GM23248 (cell line): ENCODE measurements around the gene DPP8. TPM values are rescaled to one million over a fixed set of nuclear protein-coding genes. Genes with fewer than 3 reads are reported as not detected.
"Not testable (repeated sequence)": the region's sequence is repeated elsewhere in the genome, so short reads cannot be mapped to it uniquely, and the experiment has no call there.

ENCODE experiments used
- DNase-seq: peaks from one replicate; pipeline ENCODE4 v3.0.0-alpha.2; 2015
- H2AFZ ChIP-seq: fragments of 200-600 bp; sonication (generic); 2 replicates; pipeline ENCODE4 v1.6.1; 2016; ENCODE audit warnings: antibody characterized with exemption
- H3F3A ChIP-seq: fragments of 200-600 bp; sonication (generic); 2 replicates; pipeline ENCODE4 v1.6.1; 2016; ENCODE audit warnings: mild to moderate bottlenecking, antibody characterized with exemption, mixed run types; ENCODE audit not compliant: insufficient read depth
- H3K27ac ChIP-seq: fragments of 200-600 bp; sonication (generic); 2 replicates; pipeline ENCODE4 v1.5.1; 2016; ENCODE audit warnings: mild to moderate bottlenecking
- H3K27me3 ChIP-seq: fragments of 200-600 bp; sonication (generic); replicated peaks from 2 replicates; pipeline ENCODE4 v1.6.1; 2016; ENCODE audit warnings: mild to moderate bottlenecking; ENCODE audit not compliant: insufficient read depth
- H3K36me3 ChIP-seq: fragments of 200-600 bp; sonication (generic); 2 replicates; pipeline ENCODE4 v1.6.1; 2016; ENCODE audit warnings: low read depth, mild to moderate bottlenecking
- H3K4me1 ChIP-seq: fragments of 200-600 bp; sonication (generic); 2 replicates; pipeline ENCODE4 v1.6.1; 2016; ENCODE audit warnings: mild to moderate bottlenecking; ENCODE audit not compliant: insufficient read depth
- H3K4me2 ChIP-seq: fragments of 200-600 bp; sonication (generic); one replicate; pipeline ENCODE4 v1.6.1; 2016; ENCODE audit warnings: mild to moderate bottlenecking; ENCODE audit not compliant: unreplicated experiment
- H3K4me3 ChIP-seq: fragments of 200-600 bp; sonication (generic); 2 replicates; pipeline ENCODE4 v1.5.1; 2016; ENCODE audit warnings: mild to moderate bottlenecking
- H3K79me2 ChIP-seq: fragments of 200-600 bp; sonication (generic); 2 replicates; pipeline ENCODE4 v1.6.1; 2016; ENCODE audit warnings: mild to moderate bottlenecking; ENCODE audit not compliant: insufficient read depth
- H3K9ac ChIP-seq: fragments of 200-600 bp; sonication (generic); 2 replicates; pipeline ENCODE4 v1.6.1; 2016; ENCODE audit warnings: mild to moderate bottlenecking
- H3K9me2 ChIP-seq: fragments of 200-600 bp; sonication (generic); 2 replicates; pipeline ENCODE4 v1.6.1; 2016; ENCODE audit warnings: mixed run types, mild to moderate bottlenecking, moderate library complexity; ENCODE audit not compliant: insufficient read depth
- H3K9me3 ChIP-seq: fragments of 200-600 bp; sonication (generic); one replicate; pipeline ENCODE4 v1.6.1; 2017; ENCODE audit warnings: low read depth
- H4K20me1 ChIP-seq: fragments of 200-600 bp; sonication (generic); 2 replicates; pipeline ENCODE4 v1.6.0; 2016; ENCODE audit not compliant: insufficient read depth
- EZH2 ChIP-seq: fragments of 200-600 bp; sonication (generic); IDR thresholded peaks from 2 replicates; pipeline ENCODE4 v1.6.1; 2018; ENCODE audit warnings: antibody characterized with exemption, mild to moderate bottlenecking; ENCODE audit not compliant: insufficient read depth, poor library complexity, severe bottlenecking
- EZH2phosphoT487 ChIP-seq: fragments of 200-600 bp; sonication (generic); IDR thresholded peaks from 2 replicates; pipeline ENCODE4 v1.6.1; 2018; ENCODE audit warnings: antibody characterized with exemption, moderate library complexity, mild to moderate bottlenecking, low read depth; ENCODE audit not compliant: insufficient read depth
- WGBS, 2 experiments: methylation state at CpG; one replicate each; pipeline ENCODE4 v1.1.6; 2015 to 2017; ENCODE audit warnings: low lambda C conversion rate in 2 of 2, low coverage in 1 of 2; ENCODE audit errors: missing lambda C conversion rate in 2 of 2; 5-methylcytosine and 5-hydroxymethylcytosine counted together
- in situ Hi-C: fragments of 300-500 bp; cut with MboI; formaldehyde crosslinking; loops from 2 replicates; pipeline ENCODE4 v1.15.0; 2020
- polyA plus RNA-seq: library from polyadenylated mRNA; unstranded; fragments of >200 nt; fragmentation: Nextera tagmentation; extraction: Ambion mirVana; gene quantifications from 2 replicates; pipeline ENCODE4 v1.2.1, GENCODE V29; 2016
- total RNA-seq: library from RNA; depleted of rRNA; stranded (reverse); fragments of >200 nt; shearing (Covaris generic); gene quantifications from 2 replicates; pipeline ENCODE4 v1.2.3, GENCODE V29; 2014

DPP8 gene
- total and polyA plus RNA-seq, 2 experiments from 2014 or later: 28.0 to 28.9 TPM

GRCh38 chr15:65470866-65471265 lies 46.6 kb downstream of the DPP8 start:
- WGBS, 2 experiments: 46 to 48% methylated on average over 3 of the region's 3 CpGs

DNA sequence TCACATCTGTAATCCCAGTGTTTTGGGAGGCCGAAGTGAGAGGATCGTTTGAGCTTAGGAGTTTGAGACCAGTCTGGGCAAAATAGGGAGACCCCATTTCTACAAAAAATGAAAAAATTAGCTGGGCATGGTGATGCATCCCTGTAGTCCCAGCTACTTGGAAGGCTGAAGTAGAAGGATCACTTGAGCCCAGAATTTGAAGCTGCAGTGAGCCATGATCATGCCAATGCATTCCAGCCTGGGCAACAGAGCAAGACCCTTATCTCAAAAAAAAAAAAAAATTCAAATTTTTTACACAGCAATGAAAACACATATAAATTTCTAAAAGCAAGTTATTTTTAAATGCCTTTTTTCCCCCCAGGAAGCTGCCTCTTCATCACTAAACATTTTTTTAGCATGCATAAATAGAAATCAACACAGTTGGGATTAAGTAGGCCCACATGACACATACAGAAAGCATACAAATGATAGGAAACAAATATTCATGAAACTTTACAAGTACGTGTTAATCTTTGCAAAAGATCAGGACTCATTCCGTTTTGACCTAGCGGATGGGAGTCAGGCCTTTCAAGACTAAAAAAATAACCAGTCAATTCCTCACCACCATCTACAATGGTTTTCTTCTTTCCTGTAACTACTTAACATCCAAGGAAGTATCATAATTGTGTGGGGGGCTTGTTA lies 49.1 kb downstream of the DPP8 start:
- Histone ChIP-seq H3K9me2 (no peaks in the 10 kb centered on the region), H3K79me2 (no peaks in the 10 kb centered on the region), H3K4me1 (no peaks in the 10 kb centered on the region), H3K27ac (no peak overlapping the region), H2AFZ (no peak overlapping the region), H3K9ac (no peak overlapping the region), H4K20me1 (no peaks in the 10 kb centered on the region), H3K4me2 (no peak overlapping the region), H3K36me3 (peaks cover 41% of the 10 kb centered on the region), H3K4me3 (no peak overlapping the region), H3K9me3 (no peaks in the 10 kb centered on the region), H3K27me3 (no peaks in the 10 kb centered on the region), H3F3A (no peaks in the 10 kb centered on the region)
- TF ChIP-seq EZH2 (no peak), EZH2phosphoT487 (no peak)
- in situ Hi-C loops: no loop called here
- WGBS, 2 experiments: 82 to 83% methylated on average over 5 of the region's 5 CpGs
- no peak for DNase-seq

More at GRCh38 chr15:65470866-65471265, 46.6 kb downstream of the DPP8 start:
- Histone ChIP-seq H4K20me1 (no peaks in the 10 kb centered on the region), H3K27ac (no peak overlapping the region), H3K9me2 (no peaks in the 10 kb centered on the region), H3K9me3 (no peaks in the 10 kb centered on the region), H3K4me2 (no peak overlapping the region), H3K4me1 (no peaks in the 10 kb centered on the region), H3K27me3 (no peaks in the 10 kb centered on the region), H3K9ac (no peak overlapping the region), H3F3A (no peaks in the 10 kb centered on the region), H3K4me3 (no peak overlapping the region), H3K79me2 (0 out of 2 replicates have a peak, but pooled peaks cover 3% of the 10 kb centered on the region), H2AFZ (no peak overlapping the region), H3K36me3 (peaks cover 28% of the 10 kb centered on the region)
- in situ Hi-C loops: no loop called here
- TF ChIP-seq EZH2 (no peak), EZH2phosphoT487 (no peak)
- DNase-seq: peak; percentile 6

- no peaks in the 10 kb centered on the region for H3K9me2 ChIP-seq
- 91 to 93% methylated on average over 3 of the region's 3 CpGs for WGBS, 2 experiments
Observed at GRCh38 chr15:65466901-65467300, 50.6 kb downstream of the DPP8 start.

DNA sequence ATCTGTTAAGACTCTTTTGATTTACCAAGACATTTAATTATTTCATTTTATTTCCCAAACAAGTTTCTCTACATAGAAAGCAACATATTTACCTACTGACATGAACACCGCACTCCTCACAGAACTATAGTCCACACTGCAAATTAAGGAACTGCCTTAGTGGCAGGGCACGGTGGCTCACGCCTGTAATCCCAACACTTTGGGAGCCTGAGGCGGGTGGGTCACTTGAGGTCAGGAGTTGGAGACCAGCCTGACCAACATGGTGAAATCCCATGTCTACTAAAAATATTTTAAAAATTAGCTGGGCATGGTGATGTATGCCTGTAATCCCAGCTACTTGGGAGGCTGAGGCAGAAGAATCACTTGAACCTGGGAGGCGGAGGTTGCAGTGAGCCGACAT lies 54.4 kb downstream of the DPP8 start:
- H3K79me2 ChIP-seq, H3K4me1 ChIP-seq, DNase-seq, H3K27me3 ChIP-seq, H3K27ac ChIP-seq, H2AFZ ChIP-seq, H3F3A ChIP-seq, H3K4me3 ChIP-seq, H3K9me3 ChIP-seq, H3K9ac ChIP-seq, H3K9me2 ChIP-seq, in situ Hi-C loops, H4K20me1 ChIP-seq, H3K4me2 ChIP-seq: not testable (repeated sequence)
- H3K36me3 ChIP-seq: peaks cover 70% of the 10 kb centered on the region
- WGBS, 2 experiments: 95 to 98% methylated on average over 6 of the region's 6 CpGs

More at GRCh38 chr15:65466901-65467300, 50.6 kb downstream of the DPP8 start:
- H3K36me3 ChIP-seq: peaks cover 49% of the 10 kb centered on the region
- no peaks in the 10 kb centered on the region; the same call in 1 of the 2 replicates for H3F3A ChIP-seq
- H3K27me3 ChIP-seq: no peaks in the 10 kb centered on the region
- no peak overlapping the region for H3K9ac ChIP-seq
- TF ChIP-seq EZH2phosphoT487: no peak
- TF ChIP-seq EZH2: no peak
- no peaks in the 10 kb centered on the region for H3K79me2 ChIP-seq
- no peak overlapping the region for H3K4me3 ChIP-seq
- no peak overlapping the region for H2AFZ ChIP-seq
- no peak overlapping the region for H3K4me2 ChIP-seq
- H3K4me1 ChIP-seq: no peaks in the 10 kb centered on the region
- H3K9me3 ChIP-seq: no peaks in the 10 kb centered on the region
- no peaks in the 10 kb centered on the region for H4K20me1 ChIP-seq
- peak; percentile 7 for DNase-seq
- no peak overlapping the region for H3K27ac ChIP-seq
- in situ Hi-C loops: no loop called here
